ENCODE measurements around the gene UCN2. TPM values are rescaled to one million over a fixed set of nuclear protein-coding genes. Genes with fewer than 3 reads are reported as not detected.

Gene UCN2
- total RNA-seq, 2 experiments from 2014 or later, result 0.16 TPM; not detected in 1

DNA sequence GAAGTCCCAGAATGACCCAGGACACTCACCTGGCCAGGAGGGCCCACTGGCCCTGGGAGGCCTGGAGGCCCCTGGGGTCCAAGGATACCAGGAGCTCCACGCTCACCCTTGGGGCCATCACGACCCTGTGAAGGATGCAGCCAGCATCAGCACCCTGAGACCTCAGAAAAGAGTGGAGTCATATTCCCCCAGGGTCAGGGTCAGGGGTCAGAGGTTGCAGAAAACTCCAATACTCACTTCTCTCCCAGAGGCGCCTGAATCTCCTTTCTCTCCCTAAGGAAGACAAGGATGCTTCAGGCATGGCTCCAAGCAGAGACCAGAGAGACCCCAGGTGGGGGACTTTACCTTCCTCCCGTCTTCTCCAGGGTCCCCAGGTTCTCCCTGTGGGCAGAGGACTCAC, 13.1 kb upstream of the UCN2 start:
- TF ChIP-seq CTCF (conservative IDR thresholded peaks at IDR 0.05; ENCODE audit: low read length), result no peak
- TF ChIP-seq EZH2phosphoT487 (IDR thresholded peaks at IDR 0.05; ENCODE audit: borderline replicate concordance, low read depth, low read length), result no peak
- no peak overlapping the region for H3K4me3 ChIP-seq (ENCODE audit: low read depth, low read length, poor library complexity, severe bottlenecking)
- no TSS peak for BruUV-seq (replicated peaks)
- H2AFZ ChIP-seq (ENCODE audit: low read length), result no peak overlapping the region
- POLR2A ChIA-PET, result no interaction called here
- H3K4me2 ChIP-seq (ENCODE audit: low read length), result no peak overlapping the region
- intact Hi-C loops (cut with micrococcal nuclease; ENCODE audit: unreplicated experiment), result no loop called here
- no peak for DNase-seq (ENCODE audit: low spot score)
- H3K9me2 ChIP-seq (ENCODE audit: insufficient read depth, low read length), result no peaks in the 10 kb centered on the region
- H3K27ac ChIP-seq (ENCODE audit: low read depth, low read length, poor library complexity, severe bottlenecking), result no peak overlapping the region
- H3K79me2 ChIP-seq (ENCODE audit: insufficient read depth, low read depth, low read length), result no peaks in the 10 kb centered on the region
- no peaks in the 10 kb centered on the region for H3K36me3 ChIP-seq (ENCODE audit: insufficient read depth, low read length)
- no peaks in the 10 kb centered on the region for H3K4me1 ChIP-seq (ENCODE audit: insufficient read depth, low read length, poor library complexity, severe bottlenecking)
- H4K20me1 ChIP-seq (ENCODE audit: insufficient read depth, low read length), result no peaks in the 10 kb centered on the region
- CTCF ChIA-PET (ENCODE audit: unreplicated experiment), result no interaction called here
- no peaks in the 10 kb centered on the region for H3K9me3 ChIP-seq (ENCODE audit: low read length)

- no TSS peak for BruUV-seq (replicated peaks)
- Histone ChIP-seq H3K36me3 (ENCODE audit: insufficient read depth, low read length) (no peaks in the 10 kb centered on the region), H3K4me3 (ENCODE audit: low read depth, low read length, poor library complexity, severe bottlenecking) (no peak overlapping the region), H2AFZ (ENCODE audit: low read length) (no peak overlapping the region), H3K79me2 (ENCODE audit: insufficient read depth, low read depth, low read length) (no peaks in the 10 kb centered on the region), H3K9me3 (ENCODE audit: low read length) (no peaks in the 10 kb centered on the region), H3K9me2 (ENCODE audit: insufficient read depth, low read length) (no peaks in the 10 kb centered on the region), H4K20me1 (ENCODE audit: insufficient read depth, low read length) (no peaks in the 10 kb centered on the region), H3K4me1 (ENCODE audit: insufficient read depth, low read length, poor library complexity, severe bottlenecking) (no peaks in the 10 kb centered on the region), H3K4me2 (ENCODE audit: low read length) (no peak overlapping the region), H3K27ac (ENCODE audit: low read depth, low read length, poor library complexity, severe bottlenecking) (no peak overlapping the region)
- POLR2A ChIA-PET, result no interaction called here
- TF ChIP-seq CTCF (conservative IDR thresholded peaks at IDR 0.05; ENCODE audit: low read length) (no peak), EZH2phosphoT487 (IDR thresholded peaks at IDR 0.05; ENCODE audit: borderline replicate concordance, low read depth, low read length) (no peak)
- no peak for DNase-seq (ENCODE audit: low spot score)
- intact Hi-C loops (cut with micrococcal nuclease; ENCODE audit: unreplicated experiment), result no loop called here
- CTCF ChIA-PET (ENCODE audit: unreplicated experiment), result no interaction called here
Observed at GRCh38 chr3:48575366-48575765, 11.8 kb upstream of the UCN2 start.

DNA sequence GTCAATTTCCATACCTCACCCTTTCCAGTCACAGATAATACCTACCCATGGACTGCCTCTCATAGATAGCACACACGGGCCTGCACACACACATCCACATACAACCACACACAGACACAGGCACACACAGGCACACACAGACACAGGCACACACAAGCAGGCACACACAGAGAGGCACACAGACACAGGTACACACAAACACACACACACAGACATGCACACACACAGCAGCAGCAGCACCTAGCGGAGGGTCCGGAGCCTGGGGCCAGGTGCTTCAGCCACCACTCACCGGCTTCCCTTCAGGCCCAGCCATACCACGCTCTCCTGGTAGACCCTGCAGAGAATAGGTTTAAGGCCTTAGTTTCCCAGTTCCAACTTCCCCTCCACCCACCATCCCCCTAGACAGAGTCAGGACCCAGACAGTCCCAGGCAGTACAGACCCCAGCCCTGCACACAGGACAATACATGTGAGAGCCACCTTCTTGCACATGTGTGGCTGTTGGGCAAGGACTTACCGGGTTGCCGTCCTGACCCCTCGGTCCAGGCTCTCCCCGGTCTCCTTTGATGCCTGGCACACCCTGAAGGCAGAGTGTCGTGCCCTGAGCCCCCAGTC, 10.5 kb upstream of the UCN2 start:
- H3K9me3 ChIP-seq (ENCODE audit: low read length), result no peaks in the 10 kb centered on the region
- no peaks in the 10 kb centered on the region for H3K79me2 ChIP-seq (ENCODE audit: insufficient read depth, low read depth, low read length)
- H3K9me2 ChIP-seq (ENCODE audit: insufficient read depth, low read length), result no peaks in the 10 kb centered on the region
- ChIA-PET POLR2A (no interaction called here), CTCF (ENCODE audit: unreplicated experiment) (no interaction called here)
- no peaks in the 10 kb centered on the region for H3K36me3 ChIP-seq (ENCODE audit: insufficient read depth, low read length)
- H4K20me1 ChIP-seq (ENCODE audit: insufficient read depth, low read length), result no peaks in the 10 kb centered on the region
- no peak overlapping the region for H3K4me3 ChIP-seq (ENCODE audit: low read depth, low read length, poor library complexity, severe bottlenecking)
- intact Hi-C loops (cut with micrococcal nuclease; ENCODE audit: unreplicated experiment), result no loop called here
- H3K27ac ChIP-seq (ENCODE audit: low read depth, low read length, poor library complexity, severe bottlenecking), result no peak overlapping the region
- BruUV-seq (replicated peaks), result no TSS peak
- no peak overlapping the region for H2AFZ ChIP-seq (ENCODE audit: low read length)
- H3K4me1 ChIP-seq (ENCODE audit: insufficient read depth, low read length, poor library complexity, severe bottlenecking), result no peaks in the 10 kb centered on the region
- no peak for TF ChIP-seq EZH2phosphoT487 (IDR thresholded peaks at IDR 0.05; ENCODE audit: borderline replicate concordance, low read depth, low read length)
- no peak for TF ChIP-seq CTCF (conservative IDR thresholded peaks at IDR 0.05; ENCODE audit: low read length)
- DNase-seq (ENCODE audit: low spot score), result no peak
- no peak overlapping the region for H3K4me2 ChIP-seq (ENCODE audit: low read length)

All from OCI-LY7 (cell line).